K562 (cell line): Measurements from ENCODE around the gene ITPR1. TPM values are rescaled to one million over a fixed set of nuclear protein-coding genes. Genes with fewer than 3 reads are reported as not detected.

Experiments used
- GTF2E2 ChIP-seq: fragments of 200-800 bp; sonication (Bioruptor generic); IDR thresholded peaks from 2 replicates; pipeline ENCODE4 v1.6.1; 2016; ENCODE audit warnings: missing genetic modification characterization, missing compliant biosample characterization
- HNRNPK ChIP-seq: fragments of 200-400 bp; formaldehyde crosslinking; IDR thresholded peaks from one replicate; pipeline ENCODE4 v1.6.1; 2018; ENCODE audit warnings: mild to moderate bottlenecking, low read depth, low read length; ENCODE audit not compliant: poor library complexity, severe bottlenecking
- NKRF ChIP-seq: fragments of 450-650 bp; IDR thresholded peaks from 2 replicates; pipeline ENCODE4 v1.6.1; 2016; ENCODE audit warnings: borderline replicate concordance
- POLR2G ChIP-seq: fragments of 200-400 bp; formaldehyde crosslinking; IDR thresholded peaks from 2 replicates; pipeline ENCODE4 v1.6.1; 2017; ENCODE audit warnings: low read depth, mild to moderate bottlenecking, antibody characterized with exemption, low read length, moderate library complexity
- SAP30 ChIP-seq: fragments of 200-600 bp; sonication (generic); IDR thresholded peaks from 2 replicates; pipeline ENCODE4 v1.6.1; 2012; ENCODE audit warnings: borderline replicate concordance, low read depth, mild to moderate bottlenecking, moderate library complexity, low read length, control low read depth, inconsistent platforms; ENCODE audit not compliant: insufficient read depth, poor library complexity, severe bottlenecking
- SRSF7 ChIP-seq: fragments of 200-400 bp; formaldehyde crosslinking; optimal IDR thresholded peaks from 2 replicates; pipeline ENCODE3; 2017; ENCODE audit warnings: mild to moderate bottlenecking, low read depth, low read length
- TCF7L2 ChIP-seq: fragments of 150-350 bp; IDR thresholded peaks from 2 replicates; pipeline ENCODE4 v1.6.1; 2016; ENCODE audit warnings: low read depth, mild to moderate bottlenecking, low read length, moderate library complexity
- ZNF3 ChIP-seq: fragments of 250-450 bp; sonication (Bioruptor Pico); IDR thresholded peaks from 2 replicates; pipeline ENCODE4 v1.5.0; 2021; ENCODE audit warnings: mild to moderate bottlenecking, moderate library complexity
- ZNF445 ChIP-seq: fragments of 250-450 bp; sonication (Bioruptor Pico); IDR thresholded peaks from 2 replicates; pipeline ENCODE4 v1.4.0; 2020; ENCODE audit warnings: low read depth, mild to moderate bottlenecking, moderate library complexity
- polyA plus RNA-seq, 8 experiments: library from polyadenylated mRNA; depleted of rRNA in 4 of 8; stranded (reverse) in 5 of 8; unstranded in 3 of 8; fragments of >200 nt; fragmentation: Nextera tagmentation in 2 of 8; fragmentation: Illumina TruSeq in 1 of 8; extraction: Ambion mirVana in 2 of 8; extraction: Trizol in 1 of 8; gene quantifications; 2 replicates each; pipeline versions ENCODE4 v1.2.1 to v1.2.3, GENCODE V29; 2011 to 2014; ENCODE audit warnings: inconsistent platforms in 1 of 8, missing spikeins in 1 of 8
- total RNA-seq, 7 experiments: library from RNA; depleted of rRNA in 6 of 7; stranded (reverse); fragments of >200 nt in 6 of 7; fragmentation: Illumina TruSeq in 2 of 7; extraction: Trizol in 2 of 7; gene quantifications; 2 replicates each; pipeline versions ENCODE4 v1.2.1 to v1.2.3, GENCODE V29; 2011 to 2021; ENCODE audit warnings: low replicate concordance in 1 of 7
- TF ChIP-seq, protein P1 (sequence below): fragments of 250-450 bp; sonication (Bioruptor Pico); IDR thresholded peaks from 2 replicates; pipeline ENCODE4 v1.5.0; 2020; ENCODE audit warnings: mild to moderate bottlenecking

The ITPR1 gene
- total and polyA plus RNA-seq, 9 of the 15 experiments (the other 6 are each of a cell fraction or from before 2014, with no cell fraction given): 22.4 to 40.0 (median 27.4) TPM

- TF ChIP-seq HNRNPK (no peak), SAP30 (peak; percentile 70), GTF2E2 (peak; percentile 90), POLR2G (peak; percentile 99), NKRF (peak; percentile 80), ZNF3 (CRISPR knock-in tag) (no peak), ZNF445 (CRISPR knock-in tag) (no peak), TCF7L2 (no peak), SRSF7 (no peak)
- TF ChIP-seq, protein P1, sequence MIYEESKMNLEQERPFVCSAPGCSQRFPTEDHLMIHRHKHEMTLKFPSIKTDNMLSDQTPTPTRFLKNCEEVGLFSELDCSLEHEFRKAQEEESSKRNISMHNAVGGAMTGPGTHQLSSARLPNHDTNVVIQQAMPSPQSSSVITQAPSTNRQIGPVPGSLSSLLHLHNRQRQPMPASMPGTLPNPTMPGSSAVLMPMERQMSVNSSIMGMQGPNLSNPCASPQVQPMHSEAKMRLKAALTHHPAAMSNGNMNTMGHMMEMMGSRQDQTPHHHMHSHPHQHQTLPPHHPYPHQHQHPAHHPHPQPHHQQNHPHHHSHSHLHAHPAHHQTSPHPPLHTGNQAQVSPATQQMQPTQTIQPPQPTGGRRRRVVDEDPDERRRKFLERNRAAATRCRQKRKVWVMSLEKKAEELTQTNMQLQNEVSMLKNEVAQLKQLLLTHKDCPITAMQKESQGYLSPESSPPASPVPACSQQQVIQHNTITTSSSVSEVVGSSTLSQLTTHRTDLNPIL (CRISPR knock-in tag): 0 out of 2 replicates have a peak, but pooled peaks have one; percentile 17
Measured at GRCh38 chr3:4493014-4493940, at the start of gene ITPR1 (continued).
